Endodermal cell (in vitro differentiated cells): ENCODE measurements around the gene PTPN11. TPM values are rescaled to one million over a fixed set of nuclear protein-coding genes. Genes with fewer than 3 reads are reported as not detected.

Experiments used
- DNase-seq: peaks from one replicate; pipeline ENCODE4 v3.0.0-alpha.2; 2017
- H3K27ac ChIP-seq: 2 replicates; pipeline ENCODE4 v1.5.1; 2013; ENCODE audit warnings: mild to moderate bottlenecking, low read depth, low read length, moderate library complexity
- H3K27me3 ChIP-seq: 2 replicates; pipeline ENCODE4 v1.6.1; 2013; ENCODE audit warnings: mild to moderate bottlenecking, low read length, moderate library complexity; ENCODE audit not compliant: insufficient read depth, control insufficient read depth, poor library complexity, severe bottlenecking
- H3K36me3 ChIP-seq: 2 replicates; pipeline ENCODE4 v1.7.0; 2013; ENCODE audit warnings: mild to moderate bottlenecking, low read length, moderate library complexity; ENCODE audit not compliant: control insufficient read depth, insufficient read depth
- H3K4me1 ChIP-seq: one replicate; pipeline ENCODE4 v1.7.0; 2013; ENCODE audit warnings: low read length; ENCODE audit not compliant: control insufficient read depth, insufficient read depth
- H3K4me3 ChIP-seq: 2 replicates; pipeline ENCODE4 v1.5.1; 2013; ENCODE audit warnings: mild to moderate bottlenecking, low read length, moderate library complexity
- H3K9ac ChIP-seq: 2 replicates; pipeline ENCODE4 v1.6.1; 2013; ENCODE audit warnings: mild to moderate bottlenecking, low read length, moderate library complexity; ENCODE audit not compliant: poor library complexity, severe bottlenecking; ENCODE audit errors: extremely low read depth
- H3K9me3 ChIP-seq: 2 replicates; pipeline ENCODE4 v1.6.1; 2013; ENCODE audit warnings: mild to moderate bottlenecking, low read length, moderate library complexity; ENCODE audit not compliant: control insufficient read depth
- H3K27ac Mint-ChIP-seq: 2 replicates; pipeline ENCODE4 v1.8.0; 2020; ENCODE audit warnings: mixed read lengths
- H3K27me3 Mint-ChIP-seq: 2 replicates; pipeline ENCODE4 v1.8.0; 2021; ENCODE audit warnings: mild to moderate bottlenecking, mixed read lengths; ENCODE audit not compliant: insufficient read depth
- H3K36me3 Mint-ChIP-seq: 2 replicates; pipeline ENCODE4 v1.8.0; 2020; ENCODE audit warnings: low read depth, mixed read lengths
- H3K4me1 Mint-ChIP-seq: 2 replicates; pipeline ENCODE4 v1.8.0; 2020; ENCODE audit warnings: mixed read lengths
- H3K4me3 Mint-ChIP-seq: 2 replicates; pipeline ENCODE4 v1.8.0; 2020; ENCODE audit warnings: mild to moderate bottlenecking, moderate library complexity, mixed read lengths
- H3K9me3 Mint-ChIP-seq: 2 replicates; pipeline ENCODE4 v1.8.0; 2020; ENCODE audit warnings: mild to moderate bottlenecking, mixed read lengths
- WGBS, 2 experiments: methylation state at CpG; one replicate each; pipeline versions ENCODE4 v1.1.5 to v1.1.7; 2013; ENCODE audit warnings: missing lambda C conversion rate in 2 of 2, mixed read lengths in 1 of 2; ENCODE audit not compliant: insufficient coverage in 1 of 2, insufficient read length in 1 of 2; 5-methylcytosine and 5-hydroxymethylcytosine counted together
- total RNA-seq, 2 donors: library from RNA; stranded (reverse); fragmentation: NEBNext Ultra II Directional in 1 of 2; extraction: Animal tissue kit (Norgen Biotek cat#: 25700) in 1 of 2; gene quantifications; 2 replicates in 1 of 2; 3 replicates in 1 of 2; pipeline ENCODE4 v1.2.1, GENCODE V29; 2021
- TF ChIP-seq, protein P1 (sequence below): fragments of 200-600 bp; sonication (generic); conservative IDR thresholded peaks from 2 replicates; pipeline ENCODE4 v1.5.0; 2021; ENCODE audit warnings: antibody characterized with exemption, mild to moderate bottlenecking

The PTPN11 gene
- total RNA-seq, 2 donors from 2014 or later = 98.2 to 106 TPM

DNA sequence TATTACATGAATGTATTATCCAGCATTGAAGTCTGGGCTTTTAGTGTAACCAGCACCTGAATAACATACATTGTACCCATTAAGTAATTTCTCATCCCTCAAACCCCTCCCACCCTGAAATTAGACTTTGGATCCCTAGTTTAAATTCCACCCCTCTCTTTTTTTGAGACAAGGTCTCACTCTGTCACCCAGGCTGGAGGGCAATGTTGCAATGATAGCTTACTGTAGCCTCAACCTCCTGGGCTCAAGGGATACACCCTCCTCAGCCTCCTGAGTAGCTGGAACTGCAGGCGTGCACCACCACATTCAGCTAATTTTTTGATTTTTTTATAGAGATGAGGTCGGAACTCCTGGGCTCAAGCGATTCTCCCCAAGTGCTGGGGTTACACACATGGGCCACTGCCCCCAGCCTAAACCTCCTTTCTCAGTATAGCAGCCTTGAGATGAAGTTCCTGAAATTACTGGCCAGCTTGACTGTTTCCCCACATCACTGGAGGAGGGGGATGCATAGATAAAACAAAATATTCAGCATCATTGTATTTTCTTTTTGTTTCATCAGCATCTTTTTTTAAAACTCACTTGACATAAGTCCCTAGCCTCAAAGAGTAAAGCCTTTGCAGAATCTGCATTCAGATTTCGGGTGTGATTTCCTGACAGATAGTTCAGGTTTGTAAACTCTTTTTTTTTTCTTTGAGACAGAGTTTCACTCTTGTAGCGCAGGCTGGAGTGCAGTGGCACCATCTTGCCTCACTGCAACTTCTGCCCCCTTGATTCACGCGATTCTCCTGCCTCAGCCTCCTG lies 7.0 kb downstream of the PTPN11 start:
- TF ChIP-seq, protein P1, sequence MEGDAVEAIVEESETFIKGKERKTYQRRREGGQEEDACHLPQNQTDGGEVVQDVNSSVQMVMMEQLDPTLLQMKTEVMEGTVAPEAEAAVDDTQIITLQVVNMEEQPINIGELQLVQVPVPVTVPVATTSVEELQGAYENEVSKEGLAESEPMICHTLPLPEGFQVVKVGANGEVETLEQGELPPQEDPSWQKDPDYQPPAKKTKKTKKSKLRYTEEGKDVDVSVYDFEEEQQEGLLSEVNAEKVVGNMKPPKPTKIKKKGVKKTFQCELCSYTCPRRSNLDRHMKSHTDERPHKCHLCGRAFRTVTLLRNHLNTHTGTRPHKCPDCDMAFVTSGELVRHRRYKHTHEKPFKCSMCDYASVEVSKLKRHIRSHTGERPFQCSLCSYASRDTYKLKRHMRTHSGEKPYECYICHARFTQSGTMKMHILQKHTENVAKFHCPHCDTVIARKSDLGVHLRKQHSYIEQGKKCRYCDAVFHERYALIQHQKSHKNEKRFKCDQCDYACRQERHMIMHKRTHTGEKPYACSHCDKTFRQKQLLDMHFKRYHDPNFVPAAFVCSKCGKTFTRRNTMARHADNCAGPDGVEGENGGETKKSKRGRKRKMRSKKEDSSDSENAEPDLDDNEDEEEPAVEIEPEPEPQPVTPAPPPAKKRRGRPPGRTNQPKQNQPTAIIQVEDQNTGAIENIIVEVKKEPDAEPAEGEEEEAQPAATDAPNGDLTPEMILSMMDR = no peak
- H3K4me3 ChIP-seq = no peak overlapping the region
- H3K27ac Mint-ChIP-seq = no peak overlapping the region
- H3K27me3 ChIP-seq = no peaks in the 10 kb centered on the region
- no peak for DNase-seq
- no peaks in the 10 kb centered on the region for H3K9me3 Mint-ChIP-seq
- H3K4me1 ChIP-seq = peaks cover 6% of the 10 kb centered on the region
- H3K9me3 ChIP-seq = no peaks in the 10 kb centered on the region
- no peak overlapping the region for H3K27ac ChIP-seq
- H3K4me1 Mint-ChIP-seq = peaks cover 12% of the 10 kb centered on the region
- H3K36me3 ChIP-seq = peaks cover 12% of the 10 kb centered on the region
- H3K36me3 Mint-ChIP-seq = peaks cover 11% of the 10 kb centered on the region
- WGBS, 2 experiments = 86 to 97% methylated on average over 2 to 7 of the region's 7 CpGs
- H3K9ac ChIP-seq = no peak overlapping the region
- no peaks in the 10 kb centered on the region for H3K27me3 Mint-ChIP-seq
- H3K4me3 Mint-ChIP-seq = no peak overlapping the region

DNA sequence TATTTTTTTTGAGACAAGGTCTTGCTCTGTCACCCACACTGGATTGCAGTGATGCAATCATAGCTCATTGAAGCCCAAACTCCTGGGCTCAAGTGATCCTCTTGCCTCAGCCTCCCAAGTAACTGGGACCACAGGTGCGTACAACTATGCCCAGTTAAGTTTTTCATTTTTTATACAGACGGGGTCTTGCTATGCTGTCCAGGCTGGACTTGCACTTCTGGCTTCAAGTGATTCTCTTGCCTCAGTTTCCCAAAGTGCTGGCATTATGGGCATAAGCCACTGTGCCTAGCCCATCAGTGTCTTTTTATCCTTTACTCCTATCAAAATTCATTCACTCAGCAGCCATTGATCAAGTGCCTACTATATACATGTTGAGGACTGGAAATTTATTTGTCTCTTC lies 9.0 kb downstream of the PTPN11 start:
- Histone ChIP-seq H3K27me3 (no peaks in the 10 kb centered on the region), H3K9ac (no peak overlapping the region), H3K9me3 (no peaks in the 10 kb centered on the region), H3K4me1 (no peaks in the 10 kb centered on the region), H3K27ac (no peak overlapping the region), H3K4me3 (no peak overlapping the region), H3K36me3 (peaks cover 12% of the 10 kb centered on the region)
- Mint-ChIP-seq H3K4me3 (no peak overlapping the region), H3K4me1 (peaks cover under 1% of the 10 kb centered on the region), H3K9me3 (no peaks in the 10 kb centered on the region), H3K27me3 (no peaks in the 10 kb centered on the region), H3K27ac (no peak overlapping the region), H3K36me3 (peaks cover 18% of the 10 kb centered on the region)
- 83 to 95% methylated on average over 2 of the region's 2 CpGs for WGBS, 2 experiments
- DNase-seq = no peak
- TF ChIP-seq, protein P1 = no peak

DNA sequence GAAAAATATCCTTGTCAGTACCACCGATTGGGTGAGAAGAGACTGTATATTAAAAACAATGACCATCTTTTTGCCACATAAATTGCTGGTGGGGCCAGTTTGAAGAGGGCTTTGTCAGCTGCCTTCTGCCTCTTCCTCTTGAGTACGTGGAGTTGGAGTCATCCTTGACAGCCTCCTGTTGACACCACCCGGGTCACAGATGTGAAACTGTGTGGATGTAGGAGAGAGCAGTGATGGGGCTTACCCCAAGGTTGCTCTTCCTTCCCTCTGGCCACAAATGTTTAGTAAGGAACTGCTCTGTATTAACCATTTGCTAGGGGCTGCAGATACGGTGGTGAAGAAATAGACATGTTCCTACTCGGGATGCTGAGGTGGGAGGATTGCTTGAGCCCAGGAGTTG lies 12.2 kb downstream of the PTPN11 start:
- no peak overlapping the region for H3K27ac ChIP-seq
- no peaks in the 10 kb centered on the region for H3K27me3 ChIP-seq
- no peak overlapping the region for H3K27ac Mint-ChIP-seq
- 93% methylated on average over 3 to 5 of the region's 5 CpGs for WGBS, 2 experiments
- peaks cover 22% of the 10 kb centered on the region for H3K36me3 Mint-ChIP-seq
- no peaks in the 10 kb centered on the region for H3K27me3 Mint-ChIP-seq
- no peaks in the 10 kb centered on the region for H3K4me1 Mint-ChIP-seq
- no peaks in the 10 kb centered on the region for H3K9me3 ChIP-seq
- no peaks in the 10 kb centered on the region for H3K4me1 ChIP-seq
- no peak overlapping the region for H3K9ac ChIP-seq
- no peak overlapping the region for H3K4me3 Mint-ChIP-seq
- H3K4me3 ChIP-seq = no peak overlapping the region
- no peaks in the 10 kb centered on the region for H3K9me3 Mint-ChIP-seq
- TF ChIP-seq, protein P1 = no peak
- H3K36me3 ChIP-seq = peaks cover 3% of the 10 kb centered on the region
- no peak for DNase-seq
